Prostate gland (tissue), 2 donors: Measurements from ENCODE around the gene EEF2KMT.

Source experiments
- CTCF ChIP-seq, 4 experiments: fragments of 200-600 bp in 2 of 4; fragments of 450-650 bp in 2 of 4; sonication (generic) in 2 of 4; IDR thresholded peaks; 1 replicate in 3 of 4; 2 replicates in 1 of 4; pipeline ENCODE4 v1.5.1; 2016 to 2019; ENCODE audit warnings: antibody characterized with exemption in 4 of 4, mild to moderate bottlenecking in 2 of 4, moderate library complexity in 2 of 4
- POLR2A ChIP-seq: fragments of 450-650 bp; IDR thresholded peaks from one replicate; pipeline ENCODE4 v1.6.1; 2016; ENCODE audit warnings: antibody characterized with exemption, mild to moderate bottlenecking
- POLR2AphosphoS5 ChIP-seq: sonication (generic); formaldehyde crosslinking; IDR thresholded peaks from one replicate; pipeline ENCODE4 v1.6.1; 2017; ENCODE audit warnings: antibody characterized with exemption

GRCh38 chr16:5059386-5060072 lies 38.1 kb downstream of the EEF2KMT start:
- TF ChIP-seq POLR2A (no peak), CTCF (IDR thresholded peaks at IDR 0.05) (no peak), POLR2AphosphoS5 (no peak)
